K562 (cell line): ENCODE measurements around the gene PAQR4. TPM values are rescaled to one million over a fixed set of nuclear protein-coding genes. Genes with fewer than 3 reads are reported as not detected.
A peak's percentile ranks its signal among the peaks of the same experiment; 100 is the strongest.

Source experiments
- ATAC-seq: fragments of 200-7000 bp; cut with Tn5 transposase; 3 replicates; pipeline ENCODE4 v1.9.1; 2020; ENCODE audit warnings: moderate library complexity
- BruUV-seq: library from RNA; stranded (reverse); fragments of 400-500 nt; replicated peaks from 2 replicates; lab custom pipeline; 2021; lab: Mats Ljungman, UMichigan
- CTCF ChIA-PET: fragments of 300-600 bp; formaldehyde crosslinking; extraction: SDS; loops from one replicate; lab custom pipeline; 2021; ENCODE audit warnings: low intra/inter-chr PET ratio; lab: Yijun Ruan, JAX
- POLR2A ChIA-PET: fragments of 300-600, 350-650 bp; sonication (Branson Sonifier 250); formaldehyde crosslinking; extraction: SDS; loops from one replicate; lab custom pipeline; 2021; ENCODE audit warnings: antibody characterized with exemption, inconsistent platforms; lab: Yijun Ruan, JAX
- DNase-seq, 4 experiments: peaks; one replicate each; pipeline versions ENCODE4 v3.0.0 to v3.0.0-alpha.2; 2011 to 2018; ENCODE audit warnings: low spot score in 3 of 4, mixed read lengths in 3 of 4; ENCODE audit errors: extremely low read depth in 1 of 4
- FAIRE-seq: peaks from 2 replicates; lab custom pipeline; 2011; peaks lifted over from hg19 to GRCh38; lab: Jason Lieb, UNC
- H2AFZ ChIP-seq: 2 replicates; pipeline ENCODE4 v1.6.0; 2011; ENCODE audit warnings: low read depth, low read length, control low read depth, inconsistent platforms
- H3K27ac ChIP-seq: fragments of 200-600 bp; 3 replicates; pipeline ENCODE4 v1.8.0; 2011; ENCODE audit warnings: low read depth, mild to moderate bottlenecking, control low read depth, inconsistent platforms, low read length, moderate library complexity, mixed read lengths; ENCODE audit errors: extremely low read depth
- H3K27me3 ChIP-seq, 2 experiments: fragments of 300-600 bp in 1 of 2; 2 replicates in 1 of 2; 3 replicates in 1 of 2; pipeline versions ENCODE4 v1.6.0 to v1.8.0; 2011; ENCODE audit warnings: inconsistent platforms in 2 of 2, low read length in 2 of 2, mild to moderate bottlenecking in 1 of 2, mixed read lengths in 1 of 2, moderate library complexity in 1 of 2; ENCODE audit not compliant: control insufficient read depth in 2 of 2, insufficient read depth in 2 of 2
- H3K36me3 ChIP-seq: fragments of 300-600 bp; 3 replicates; pipeline ENCODE4 v1.8.0; 2011; ENCODE audit warnings: mild to moderate bottlenecking, low read length, inconsistent platforms; ENCODE audit not compliant: control insufficient read depth, insufficient read depth
- H3K4me1 ChIP-seq, 2 experiments: fragments of 200-600 bp in 1 of 2; replicated peaks in 1 of 2; 2 replicates in 1 of 2; 3 replicates in 1 of 2; pipeline versions ENCODE4 v1.5.1 to v1.8.0; 2011; ENCODE audit warnings: inconsistent platforms in 2 of 2, low read length in 2 of 2, mild to moderate bottlenecking in 1 of 2, mixed read lengths in 1 of 2, moderate library complexity in 1 of 2; ENCODE audit not compliant: control insufficient read depth in 2 of 2, insufficient read depth in 2 of 2
- H3K4me2 ChIP-seq: 2 replicates; pipeline ENCODE4 v1.6.1; 2011; ENCODE audit warnings: low read length, control low read depth, inconsistent platforms, mixed read lengths; ENCODE audit not compliant: insufficient read depth
- H3K4me3 ChIP-seq: fragments of 200-600 bp; sonication (generic), shearing (Covaris generic); 2 replicates; pipeline ENCODE4 v1.5.1; 2016; ENCODE audit warnings: control low read depth, inconsistent platforms
- H3K79me2 ChIP-seq: fragments of 200-600 bp; 3 replicates; pipeline ENCODE4 v1.8.0; 2011; ENCODE audit warnings: low read length, inconsistent platforms; ENCODE audit not compliant: control insufficient read depth, insufficient read depth
- H3K9ac ChIP-seq, 2 experiments: 2 replicates each; pipeline versions ENCODE4 v1.6.0 to v1.6.1; 2011; ENCODE audit warnings: low read depth in 2 of 2, low read length in 2 of 2, control low read depth in 1 of 2, inconsistent platforms in 1 of 2, mild to moderate bottlenecking in 1 of 2, mixed read lengths in 1 of 2; ENCODE audit not compliant: insufficient read depth in 1 of 2
- H3K9me1 ChIP-seq: one replicate; pipeline ENCODE4 v1.6.0; 2011; ENCODE audit warnings: inconsistent platforms, mild to moderate bottlenecking, low read length, moderate library complexity; ENCODE audit not compliant: control insufficient read depth, insufficient read depth
- H3K9me3 ChIP-seq: replicated peaks from 2 replicates; pipeline ENCODE4 v1.5.1; 2011; ENCODE audit warnings: low read depth, low read length, inconsistent platforms; ENCODE audit not compliant: control insufficient read depth, insufficient read depth
- H4K20me1 ChIP-seq: replicated peaks from 2 replicates; pipeline ENCODE4 v1.6.1; 2011; ENCODE audit warnings: low read length, inconsistent platforms, mixed read lengths; ENCODE audit not compliant: control insufficient read depth, insufficient read depth
- ARID3B ChIP-seq: fragments of 250-450 bp; sonication (Bioruptor Pico); IDR thresholded peaks from 2 replicates; pipeline ENCODE4 v1.4.0; 2020; ENCODE audit warnings: borderline replicate concordance
- CHAMP1 ChIP-seq: fragments of 450-650 bp; IDR thresholded peaks from 2 replicates; pipeline ENCODE4 v1.6.1; 2016; ENCODE audit warnings: mild to moderate bottlenecking
- E2F5 ChIP-seq: sonication (generic); formaldehyde crosslinking; IDR thresholded peaks from 2 replicates; pipeline ENCODE4 v1.8.0; 2022; ENCODE audit warnings: mild to moderate bottlenecking, missing genetic modification reagents
- FIP1L1 ChIP-seq: fragments of 200-400 bp; formaldehyde crosslinking; IDR thresholded peaks from 2 replicates; pipeline ENCODE4 v1.6.1; 2018; ENCODE audit warnings: mild to moderate bottlenecking, low read depth, low read length; ENCODE audit not compliant: poor library complexity, severe bottlenecking
- RFX5 ChIP-seq: IDR thresholded peaks from 2 replicates; pipeline ENCODE4 v1.6.1; 2011; ENCODE audit warnings: low read depth, mild to moderate bottlenecking, improper control_type of control experiment, low read length
- RFX7 ChIP-seq: fragments of 250-450 bp; sonication (Bioruptor Pico); IDR thresholded peaks from 2 replicates; pipeline ENCODE4 v1.5.1; 2021; ENCODE audit warnings: mild to moderate bottlenecking
- SAP30 ChIP-seq: fragments of 200-600 bp; sonication (generic); IDR thresholded peaks from 2 replicates; pipeline ENCODE4 v1.6.1; 2012; ENCODE audit warnings: borderline replicate concordance, low read depth, mild to moderate bottlenecking, moderate library complexity, low read length, control low read depth, inconsistent platforms; ENCODE audit not compliant: insufficient read depth, poor library complexity, severe bottlenecking
- ZFX ChIP-seq: sonication (generic); formaldehyde crosslinking; IDR thresholded peaks from 2 replicates; pipeline ENCODE4 v1.8.0; 2022; ENCODE audit warnings: mild to moderate bottlenecking, missing genetic modification reagents, moderate library complexity
- ZNF174 ChIP-seq: fragments of 250-450 bp; sonication (Bioruptor Pico); IDR thresholded peaks from 2 replicates; pipeline ENCODE4 v1.4.0; 2020; ENCODE audit warnings: mild to moderate bottlenecking
- WGBS: fragments of 100-300 bp; shearing (Covaris generic); methylation state at CpG from one replicate; pipeline ENCODE4 v1.1.6; 2016; ENCODE audit warnings: low coverage, mixed read lengths; ENCODE audit not compliant: insufficient coverage; ENCODE audit errors: missing lambda C conversion rate; 5-methylcytosine and 5-hydroxymethylcytosine counted together
- in situ Hi-C: fragments of 300-500 bp; cut with MboI; formaldehyde crosslinking; loops from 4 replicates; pipeline ENCODE4 v1.15.0; 2018; ENCODE audit warnings: inconsistent platforms, mixed read lengths
- intact Hi-C: fragments of 100-400 bp; cut with micrococcal nuclease; formaldehyde crosslinking; loops from 2 replicates; pipeline ENCODE4 v1.14.2; 2022
- polyA plus RNA-seq, 8 experiments: library from polyadenylated mRNA; depleted of rRNA in 4 of 8; stranded (reverse) in 5 of 8; unstranded in 3 of 8; fragments of >200 nt; fragmentation: Nextera tagmentation in 2 of 8; fragmentation: Illumina TruSeq in 1 of 8; extraction: Ambion mirVana in 2 of 8; extraction: Trizol in 1 of 8; gene quantifications; 2 replicates each; pipeline versions ENCODE4 v1.2.1 to v1.2.3, GENCODE V29; 2011 to 2014; ENCODE audit warnings: inconsistent platforms in 1 of 8, missing spikeins in 1 of 8
- total RNA-seq, 7 experiments: library from RNA; depleted of rRNA in 6 of 7; stranded (reverse); fragments of >200 nt in 6 of 7; fragmentation: Illumina TruSeq in 2 of 7; extraction: Trizol in 2 of 7; gene quantifications; 2 replicates each; pipeline versions ENCODE4 v1.2.1 to v1.2.3, GENCODE V29; 2011 to 2021; ENCODE audit warnings: low replicate concordance in 1 of 7
- TF ChIP-seq, protein P1 (sequence below): sonication (generic); formaldehyde crosslinking; IDR thresholded peaks from 2 replicates; pipeline ENCODE4 v1.8.1; 2023; ENCODE audit warnings: mild to moderate bottlenecking, missing genetic modification reagents

Gene PAQR4
- total and polyA plus RNA-seq, 9 of the 15 experiments (the other 6 are each of a cell fraction or from before 2014, with no cell fraction given) = 0.62 to 40.4 (median 19.5) TPM

DNA sequence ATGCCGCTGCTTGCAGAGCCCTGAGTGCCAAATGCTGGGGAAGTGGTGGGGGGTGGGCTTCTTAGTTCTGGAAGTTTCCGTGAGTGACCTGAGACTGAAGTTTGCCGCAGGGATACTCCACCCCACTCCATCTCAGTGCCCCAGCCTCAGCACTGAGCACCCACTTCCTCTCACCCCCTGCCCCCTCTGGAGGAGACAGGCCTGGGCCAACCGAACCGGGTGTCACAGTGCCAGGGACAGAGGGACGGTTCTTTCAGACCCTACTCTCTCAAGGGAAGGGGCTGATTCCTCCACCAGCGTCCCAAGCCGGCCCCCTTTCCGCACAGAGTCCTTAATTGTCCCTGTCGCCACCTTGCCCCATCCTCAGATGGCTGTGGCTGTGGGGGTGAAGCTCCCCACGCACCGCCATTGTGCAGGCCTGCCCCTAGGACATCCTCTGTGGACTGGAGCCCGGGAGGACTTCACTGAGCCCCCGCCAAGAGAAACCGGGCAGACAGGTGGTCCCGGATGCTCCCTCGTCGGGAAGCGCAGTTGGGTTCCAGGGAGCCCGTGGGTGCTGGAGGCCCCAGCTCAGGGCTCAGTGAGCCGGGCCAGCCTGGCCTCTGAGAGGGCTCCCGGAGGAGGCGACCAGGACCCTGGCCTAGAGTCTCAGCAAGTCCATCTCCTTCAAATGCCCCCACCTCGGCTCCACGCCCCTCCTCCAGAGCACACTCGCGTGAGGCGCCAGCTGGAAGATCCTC, 6.6 kb upstream of the PAQR4 start:
- H3K4me3 ChIP-seq = peak overlapping the region; percentile 53; the same call in 1 of the 2 replicates
- BruUV-seq = no TSS peak
- no peaks in the 10 kb centered on the region for H3K9me1 ChIP-seq
- no peaks in the 10 kb centered on the region for H3K79me2 ChIP-seq
- intact Hi-C loops = loop anchor here (10.0 kb wide), 1 partner anchor 62 kb away; the partner anchor contains the start of genes HCFC1R1, THOC6 and TNFRSF12A
- in situ Hi-C loops = no loop called here
- FAIRE-seq (no peak), ATAC-seq (no peak), DNase-seq (no peak)
- no peaks in the 10 kb centered on the region for H3K9me3 ChIP-seq
- no peak overlapping the region; the same call in 2 of the 3 replicates for H3K27ac ChIP-seq
- H4K20me1 ChIP-seq = no peaks in the 10 kb centered on the region
- CTCF ChIA-PET = interaction anchor here (0.8 kb wide), 1 partner anchor 12 kb away, joined by 4 read pairs; no protein-coding TSS in a partner anchor
- peak overlapping the region in 1 of 2 experiments; percentile 96; a peak in 2 of 4 replicates for H3K9ac ChIP-seq
- no peaks in the 10 kb centered on the region for H3K27me3 ChIP-seq
- WGBS = 45% methylated on average over 19 of the region's 28 CpGs
- H2AFZ ChIP-seq = 0 out of 2 replicates have a peak overlapping the region, but pooled peaks have one; percentile 19
- H3K4me2 ChIP-seq = peak overlapping the region; percentile 33; the same call in 1 of the 2 replicates
- H3K4me1 ChIP-seq = peaks cover 2 to 64% of the 10 kb centered on the region in 2 experiments
- peaks cover 3% of the 10 kb centered on the region; the same call in 1 of the 3 replicates for H3K36me3 ChIP-seq
- POLR2A ChIA-PET = interaction anchor here (0.6 to 1.2 kb wide), 2 partner anchors 10 to 14 kb away, joined by 3 to 4 read pairs; no protein-coding TSS in a partner anchor
- no peak for TF ChIP-seq CHAMP1
- TF ChIP-seq, protein P1, sequence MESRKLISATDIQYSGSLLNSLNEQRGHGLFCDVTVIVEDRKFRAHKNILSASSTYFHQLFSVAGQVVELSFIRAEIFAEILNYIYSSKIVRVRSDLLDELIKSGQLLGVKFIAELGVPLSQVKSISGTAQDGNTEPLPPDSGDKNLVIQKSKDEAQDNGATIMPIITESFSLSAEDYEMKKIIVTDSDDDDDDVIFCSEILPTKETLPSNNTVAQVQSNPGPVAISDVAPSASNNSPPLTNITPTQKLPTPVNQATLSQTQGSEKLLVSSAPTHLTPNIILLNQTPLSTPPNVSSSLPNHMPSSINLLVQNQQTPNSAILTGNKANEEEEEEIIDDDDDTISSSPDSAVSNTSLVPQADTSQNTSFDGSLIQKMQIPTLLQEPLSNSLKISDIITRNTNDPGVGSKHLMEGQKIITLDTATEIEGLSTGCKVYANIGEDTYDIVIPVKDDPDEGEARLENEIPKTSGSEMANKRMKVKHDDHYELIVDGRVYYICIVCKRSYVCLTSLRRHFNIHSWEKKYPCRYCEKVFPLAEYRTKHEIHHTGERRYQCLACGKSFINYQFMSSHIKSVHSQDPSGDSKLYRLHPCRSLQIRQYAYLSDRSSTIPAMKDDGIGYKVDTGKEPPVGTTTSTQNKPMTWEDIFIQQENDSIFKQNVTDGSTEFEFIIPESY (CRISPR knock-in tag) = peak; percentile 64; the same call in 1 of the 2 replicates
- no peak for TF ChIP-seq ARID3B
- no peak for TF ChIP-seq RFX5
- no peak for TF ChIP-seq ZNF174 (CRISPR knock-in tag)
- no peak for TF ChIP-seq SAP30
- TF ChIP-seq RFX7 (CRISPR knock-in tag) = no peak
- peak; percentile 18 for TF ChIP-seq FIP1L1
- 0 out of 2 replicates have a peak, but pooled peaks have one; percentile 28 for TF ChIP-seq ZFX (CRISPR knock-in tag)
- TF ChIP-seq E2F5 = no peak
